ENCODE data around the gene KCND3. TPM values are rescaled to one million over a fixed set of nuclear protein-coding genes. Genes with fewer than 3 reads are reported as not detected.

The KCND3 gene
- total and polyA plus RNA-seq, 2 experiments from 2014 or later, result 0.10 to 0.18 TPM

DNA sequence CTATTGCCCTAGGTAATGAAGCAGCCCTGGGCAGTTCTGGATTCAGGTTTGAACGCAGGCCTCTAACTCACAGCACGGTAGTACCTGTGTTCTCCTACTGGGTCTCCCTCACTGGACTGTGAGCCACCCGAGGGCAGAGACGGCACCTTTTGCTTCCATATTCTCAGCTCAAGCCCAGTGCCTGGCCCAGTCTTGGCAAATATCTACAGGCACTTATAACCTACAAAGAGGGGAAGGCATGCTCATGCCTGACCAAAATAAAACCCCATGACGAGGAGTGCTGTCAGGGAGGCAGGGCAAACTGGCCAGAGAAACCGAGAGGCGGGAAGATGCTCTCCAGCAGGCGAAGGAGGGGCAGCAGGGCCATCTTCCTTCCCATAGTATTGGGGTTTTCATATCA lies 142.6 kb downstream of the KCND3 start:
- H3K9me3 Mint-ChIP-seq, result no peaks in the 10 kb centered on the region
- DNase-seq (ENCODE audit: low spot score) (no peak), ATAC-seq (no peak)
- no peaks in the 10 kb centered on the region for H3K27me3 ChIP-seq (ENCODE audit: insufficient read depth)
- no peaks in the 10 kb centered on the region for H4K20me1 ChIP-seq (replicated peaks; ENCODE audit: insufficient read depth)
- H3F3A ChIP-seq (replicated peaks; ENCODE audit: low read depth), result no peaks in the 10 kb centered on the region
- H3K79me2 ChIP-seq (replicated peaks; ENCODE audit: insufficient read depth), result no peaks in the 10 kb centered on the region
- H3K36me3 Mint-ChIP-seq (ENCODE audit: low read depth), result no peaks in the 10 kb centered on the region; the same call in 2 of the 3 replicates
- no peak overlapping the region for H3K4me2 ChIP-seq
- TF ChIP-seq EZH2 (IDR thresholded peaks at IDR 0.05; ENCODE audit: low read depth, unreplicated experiment), result no peak
- TF ChIP-seq, protein P1, sequence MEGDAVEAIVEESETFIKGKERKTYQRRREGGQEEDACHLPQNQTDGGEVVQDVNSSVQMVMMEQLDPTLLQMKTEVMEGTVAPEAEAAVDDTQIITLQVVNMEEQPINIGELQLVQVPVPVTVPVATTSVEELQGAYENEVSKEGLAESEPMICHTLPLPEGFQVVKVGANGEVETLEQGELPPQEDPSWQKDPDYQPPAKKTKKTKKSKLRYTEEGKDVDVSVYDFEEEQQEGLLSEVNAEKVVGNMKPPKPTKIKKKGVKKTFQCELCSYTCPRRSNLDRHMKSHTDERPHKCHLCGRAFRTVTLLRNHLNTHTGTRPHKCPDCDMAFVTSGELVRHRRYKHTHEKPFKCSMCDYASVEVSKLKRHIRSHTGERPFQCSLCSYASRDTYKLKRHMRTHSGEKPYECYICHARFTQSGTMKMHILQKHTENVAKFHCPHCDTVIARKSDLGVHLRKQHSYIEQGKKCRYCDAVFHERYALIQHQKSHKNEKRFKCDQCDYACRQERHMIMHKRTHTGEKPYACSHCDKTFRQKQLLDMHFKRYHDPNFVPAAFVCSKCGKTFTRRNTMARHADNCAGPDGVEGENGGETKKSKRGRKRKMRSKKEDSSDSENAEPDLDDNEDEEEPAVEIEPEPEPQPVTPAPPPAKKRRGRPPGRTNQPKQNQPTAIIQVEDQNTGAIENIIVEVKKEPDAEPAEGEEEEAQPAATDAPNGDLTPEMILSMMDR (conservative IDR thresholded peaks at IDR 0.05; ENCODE audit: low read depth in 2 of 2), result no peak
- no peak for TF ChIP-seq NANOG (IDR thresholded peaks at IDR 0.05; ENCODE audit: borderline replicate concordance)
- no peak for TF ChIP-seq STAT1 (IDR thresholded peaks at IDR 0.05; ENCODE audit: unreplicated experiment)
- TF ChIP-seq ZNF331 (CRISPR knock-in tag; IDR thresholded peaks at IDR 0.05; ENCODE audit: low read depth), result no peak
- TF ChIP-seq, protein P2, sequence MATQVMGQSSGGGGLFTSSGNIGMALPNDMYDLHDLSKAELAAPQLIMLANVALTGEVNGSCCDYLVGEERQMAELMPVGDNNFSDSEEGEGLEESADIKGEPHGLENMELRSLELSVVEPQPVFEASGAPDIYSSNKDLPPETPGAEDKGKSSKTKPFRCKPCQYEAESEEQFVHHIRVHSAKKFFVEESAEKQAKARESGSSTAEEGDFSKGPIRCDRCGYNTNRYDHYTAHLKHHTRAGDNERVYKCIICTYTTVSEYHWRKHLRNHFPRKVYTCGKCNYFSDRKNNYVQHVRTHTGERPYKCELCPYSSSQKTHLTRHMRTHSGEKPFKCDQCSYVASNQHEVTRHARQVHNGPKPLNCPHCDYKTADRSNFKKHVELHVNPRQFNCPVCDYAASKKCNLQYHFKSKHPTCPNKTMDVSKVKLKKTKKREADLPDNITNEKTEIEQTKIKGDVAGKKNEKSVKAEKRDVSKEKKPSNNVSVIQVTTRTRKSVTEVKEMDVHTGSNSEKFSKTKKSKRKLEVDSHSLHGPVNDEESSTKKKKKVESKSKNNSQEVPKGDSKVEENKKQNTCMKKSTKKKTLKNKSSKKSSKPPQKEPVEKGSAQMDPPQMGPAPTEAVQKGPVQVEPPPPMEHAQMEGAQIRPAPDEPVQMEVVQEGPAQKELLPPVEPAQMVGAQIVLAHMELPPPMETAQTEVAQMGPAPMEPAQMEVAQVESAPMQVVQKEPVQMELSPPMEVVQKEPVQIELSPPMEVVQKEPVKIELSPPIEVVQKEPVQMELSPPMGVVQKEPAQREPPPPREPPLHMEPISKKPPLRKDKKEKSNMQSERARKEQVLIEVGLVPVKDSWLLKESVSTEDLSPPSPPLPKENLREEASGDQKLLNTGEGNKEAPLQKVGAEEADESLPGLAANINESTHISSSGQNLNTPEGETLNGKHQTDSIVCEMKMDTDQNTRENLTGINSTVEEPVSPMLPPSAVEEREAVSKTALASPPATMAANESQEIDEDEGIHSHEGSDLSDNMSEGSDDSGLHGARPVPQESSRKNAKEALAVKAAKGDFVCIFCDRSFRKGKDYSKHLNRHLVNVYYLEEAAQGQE (IDR thresholded peaks at IDR 0.05; ENCODE audit: unreplicated experiment), result no peak
- no peak for TF ChIP-seq CREB1 (CRISPR knock-in tag; IDR thresholded peaks at IDR 0.05; ENCODE audit: low read depth)
- no peak for TF ChIP-seq ZNF114 (CRISPR knock-in tag; IDR thresholded peaks at IDR 0.05)
- no peak for TF ChIP-seq POLR2AphosphoS5 (IDR thresholded peaks at IDR 0.05; ENCODE audit: low read depth)
- TF ChIP-seq, protein P3, sequence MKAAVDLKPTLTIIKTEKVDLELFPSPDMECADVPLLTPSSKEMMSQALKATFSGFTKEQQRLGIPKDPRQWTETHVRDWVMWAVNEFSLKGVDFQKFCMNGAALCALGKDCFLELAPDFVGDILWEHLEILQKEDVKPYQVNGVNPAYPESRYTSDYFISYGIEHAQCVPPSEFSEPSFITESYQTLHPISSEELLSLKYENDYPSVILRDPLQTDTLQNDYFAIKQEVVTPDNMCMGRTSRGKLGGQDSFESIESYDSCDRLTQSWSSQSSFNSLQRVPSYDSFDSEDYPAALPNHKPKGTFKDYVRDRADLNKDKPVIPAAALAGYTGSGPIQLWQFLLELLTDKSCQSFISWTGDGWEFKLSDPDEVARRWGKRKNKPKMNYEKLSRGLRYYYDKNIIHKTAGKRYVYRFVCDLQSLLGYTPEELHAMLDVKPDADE (IDR thresholded peaks at IDR 0.05), result no peak
- no peak for TF ChIP-seq JUNB (IDR thresholded peaks at IDR 0.05; ENCODE audit: unreplicated experiment)
- H2AFZ ChIP-seq, result no peak overlapping the region
- no peak overlapping the region for H3K27ac ChIP-seq (ENCODE audit: low read depth)
- H3K27me3 Mint-ChIP-seq (ENCODE audit: insufficient read depth, low read depth, poor library complexity), result peaks cover 9% of the 10 kb centered on the region
- no peak overlapping the region for H3K4me3 ChIP-seq
- H3K4me1 Mint-ChIP-seq, result peaks cover 14% of the 10 kb centered on the region
- no peaks in the 10 kb centered on the region for H3K36me3 ChIP-seq (ENCODE audit: insufficient read depth)
- 0 out of 2 replicates have a peak, but pooled peaks cover 4% of the 10 kb centered on the region for H3K9me2 ChIP-seq (ENCODE audit: insufficient read depth)
- H3K4me3 Mint-ChIP-seq, result no peak overlapping the region
- H3K27ac Mint-ChIP-seq, result no peak overlapping the region
- H3K4me1 ChIP-seq (ENCODE audit: insufficient read depth), result peaks cover 7% of the 10 kb centered on the region; the same call in 1 of the 2 replicates
